ENCODE results near the gene FAM114A1.

DNA sequence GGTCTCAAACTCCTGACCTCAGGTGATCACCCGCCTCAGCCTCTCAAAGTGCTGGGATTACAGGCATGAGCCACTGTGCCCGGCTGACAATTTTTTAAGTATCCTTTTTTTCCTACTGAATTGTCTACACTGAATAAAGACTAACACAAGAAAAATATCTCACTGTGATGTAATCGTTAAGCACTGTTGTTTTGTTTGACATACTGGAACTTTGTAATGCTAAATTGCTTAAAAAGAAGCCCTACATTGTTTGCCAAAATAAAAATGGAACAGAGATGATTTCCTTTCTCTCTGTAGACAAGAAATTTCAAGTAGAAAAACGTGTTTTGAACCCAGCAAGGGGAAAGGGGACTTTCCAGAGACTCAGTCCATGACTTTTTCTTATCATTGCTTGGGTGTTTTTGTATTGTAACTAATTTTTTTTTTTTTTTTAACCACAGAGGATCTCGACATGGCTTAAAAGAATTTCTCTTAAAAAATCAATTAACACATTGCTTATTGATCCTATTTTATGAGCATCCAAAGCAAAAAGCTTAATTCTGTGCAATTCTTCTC is 89.7 kb downstream of the FAM114A1 start:
- TF ChIP-seq, protein P1, sequence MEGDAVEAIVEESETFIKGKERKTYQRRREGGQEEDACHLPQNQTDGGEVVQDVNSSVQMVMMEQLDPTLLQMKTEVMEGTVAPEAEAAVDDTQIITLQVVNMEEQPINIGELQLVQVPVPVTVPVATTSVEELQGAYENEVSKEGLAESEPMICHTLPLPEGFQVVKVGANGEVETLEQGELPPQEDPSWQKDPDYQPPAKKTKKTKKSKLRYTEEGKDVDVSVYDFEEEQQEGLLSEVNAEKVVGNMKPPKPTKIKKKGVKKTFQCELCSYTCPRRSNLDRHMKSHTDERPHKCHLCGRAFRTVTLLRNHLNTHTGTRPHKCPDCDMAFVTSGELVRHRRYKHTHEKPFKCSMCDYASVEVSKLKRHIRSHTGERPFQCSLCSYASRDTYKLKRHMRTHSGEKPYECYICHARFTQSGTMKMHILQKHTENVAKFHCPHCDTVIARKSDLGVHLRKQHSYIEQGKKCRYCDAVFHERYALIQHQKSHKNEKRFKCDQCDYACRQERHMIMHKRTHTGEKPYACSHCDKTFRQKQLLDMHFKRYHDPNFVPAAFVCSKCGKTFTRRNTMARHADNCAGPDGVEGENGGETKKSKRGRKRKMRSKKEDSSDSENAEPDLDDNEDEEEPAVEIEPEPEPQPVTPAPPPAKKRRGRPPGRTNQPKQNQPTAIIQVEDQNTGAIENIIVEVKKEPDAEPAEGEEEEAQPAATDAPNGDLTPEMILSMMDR (IDR thresholded peaks at IDR 0.05; ENCODE audit: insufficient read depth, low read depth, low read length) = no peak
- no peak for TF ChIP-seq EZH2 (IDR thresholded peaks at IDR 0.05; ENCODE audit: insufficient read depth, low read length)
